ENCODE data around the gene AR.

The AR gene

DNA sequence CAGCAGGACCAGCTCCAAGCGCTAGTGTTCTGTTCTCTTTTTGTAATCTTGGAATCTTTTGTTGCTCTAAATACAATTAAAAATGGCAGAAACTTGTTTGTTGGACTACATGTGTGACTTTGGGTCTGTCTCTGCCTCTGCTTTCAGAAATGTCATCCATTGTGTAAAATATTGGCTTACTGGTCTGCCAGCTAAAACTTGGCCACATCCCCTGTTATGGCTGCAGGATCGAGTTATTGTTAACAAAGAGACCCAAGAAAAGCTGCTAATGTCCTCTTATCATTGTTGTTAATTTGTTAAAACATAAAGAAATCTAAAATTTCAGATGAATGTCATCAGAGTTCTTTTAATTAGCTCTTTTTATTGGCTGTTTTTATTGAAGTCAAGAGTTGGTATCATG is 186.5 kb downstream of the AR start:
- no peak for DNase-seq (ENCODE audit: low read depth)

DNA sequence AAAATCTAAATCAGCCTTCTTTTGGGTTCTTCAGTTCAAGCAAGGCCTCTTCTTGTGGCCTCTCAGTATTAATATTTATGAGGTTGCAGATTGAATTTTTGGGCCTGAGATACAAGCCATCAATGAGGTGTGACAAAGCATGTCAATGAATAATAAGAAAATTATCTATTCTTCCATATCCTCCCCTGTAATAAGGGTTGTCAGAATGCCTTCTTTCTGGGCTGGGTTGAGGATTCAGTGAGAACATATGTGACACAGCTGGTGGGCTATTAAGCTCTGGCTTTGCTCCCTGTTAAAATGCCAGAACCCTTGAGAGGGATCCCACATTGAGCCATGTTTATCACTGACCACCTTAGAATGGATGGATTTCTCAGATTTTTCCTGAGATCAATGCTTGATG is 187.2 kb downstream of the AR start:
- DNase-seq (ENCODE audit: low read depth): no peak

DNA sequence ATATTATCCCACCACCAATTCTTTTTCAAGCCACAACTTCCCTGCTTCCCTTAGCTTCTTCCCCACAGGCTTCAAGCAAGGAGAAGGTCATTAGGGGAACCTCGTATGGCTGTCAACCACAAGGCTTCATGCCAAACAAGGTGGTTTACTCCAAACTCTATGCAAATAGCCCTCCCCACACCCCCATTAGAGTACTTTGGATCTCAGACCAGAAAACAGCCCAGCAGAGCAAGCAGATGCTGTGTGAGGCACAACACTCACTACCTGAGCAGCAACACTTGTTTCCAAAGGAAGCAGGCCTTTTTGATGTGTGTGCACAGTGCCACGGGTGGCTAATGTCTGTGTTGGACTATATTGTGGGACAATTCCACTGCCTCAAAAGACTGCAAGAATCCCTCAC is 189.0 kb downstream of the AR start:
- DNase-seq (ENCODE audit: low read depth): no peak

DNA sequence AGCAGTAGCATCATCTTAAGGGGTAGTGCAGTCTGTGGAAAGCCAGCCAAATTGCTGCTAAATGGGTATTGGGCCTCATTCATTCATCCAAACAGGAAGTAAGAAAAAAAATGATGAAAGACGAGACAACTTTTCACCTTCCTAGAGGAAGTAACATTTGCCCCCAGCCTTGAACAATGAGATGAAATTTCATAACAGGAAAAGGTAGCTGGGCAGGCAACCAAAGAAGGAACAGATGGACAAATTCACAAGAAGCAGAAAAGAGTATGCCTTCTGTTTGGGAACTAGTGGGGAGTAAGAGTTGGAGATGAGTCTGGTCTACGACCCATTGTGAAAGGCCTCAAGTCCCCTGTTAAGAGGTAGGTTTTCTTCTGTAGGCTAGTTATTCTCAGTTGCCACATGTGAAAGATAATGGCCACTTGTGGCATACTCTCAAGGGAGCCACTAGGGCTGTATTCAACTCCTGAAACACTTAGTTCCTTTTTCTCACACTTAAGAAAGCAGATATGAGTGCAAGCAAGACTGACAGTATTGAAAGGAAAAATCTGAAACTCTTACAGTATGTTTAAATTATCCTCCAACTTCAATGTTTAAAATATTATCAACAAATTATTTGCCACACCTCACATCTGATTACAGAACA is 190.4 kb downstream of the AR start:
- no peak for DNase-seq (ENCODE audit: low read depth)

DNA sequence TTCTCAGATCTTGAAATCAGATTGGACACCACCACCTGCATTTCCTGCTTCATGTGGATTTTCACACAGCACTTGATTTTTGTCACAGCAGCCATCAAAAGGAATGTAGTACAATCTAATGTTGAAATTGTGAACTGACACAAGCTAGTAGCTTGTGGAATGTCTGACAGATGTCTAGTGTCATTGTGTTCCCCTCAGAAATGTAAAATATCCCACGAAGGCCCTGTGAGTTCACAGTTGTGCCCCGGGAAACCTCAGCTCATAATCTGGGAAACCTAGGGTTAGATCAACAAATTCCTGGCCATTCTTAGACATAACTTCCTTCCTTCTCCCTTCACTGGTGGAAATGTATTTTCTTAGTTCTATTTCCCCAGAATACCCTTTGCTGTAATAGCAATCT is 205.7 kb downstream of the AR start:
- no peak for DNase-seq (ENCODE audit: low read depth)

DNA sequence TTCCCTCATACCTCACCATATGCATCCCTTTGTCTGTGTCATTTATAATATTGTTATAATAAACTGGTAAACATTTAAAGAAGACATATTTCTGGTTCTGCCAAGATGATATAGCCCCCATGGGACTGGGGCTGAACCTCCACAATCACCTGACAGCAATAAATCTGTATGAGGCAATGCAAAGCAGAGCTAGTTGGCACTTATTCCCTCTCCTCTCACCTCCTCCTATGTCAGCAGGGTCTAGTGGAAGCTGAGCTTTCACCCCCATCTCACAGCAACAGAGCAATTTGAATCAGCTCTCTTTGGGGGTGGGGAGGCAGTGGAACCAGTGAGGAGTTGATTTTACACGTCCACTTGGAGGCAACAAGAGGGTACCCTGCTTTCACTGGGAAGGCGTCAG is 206.9 kb downstream of the AR start:
- DNase-seq (ENCODE audit: low read depth): no peak

DNA sequence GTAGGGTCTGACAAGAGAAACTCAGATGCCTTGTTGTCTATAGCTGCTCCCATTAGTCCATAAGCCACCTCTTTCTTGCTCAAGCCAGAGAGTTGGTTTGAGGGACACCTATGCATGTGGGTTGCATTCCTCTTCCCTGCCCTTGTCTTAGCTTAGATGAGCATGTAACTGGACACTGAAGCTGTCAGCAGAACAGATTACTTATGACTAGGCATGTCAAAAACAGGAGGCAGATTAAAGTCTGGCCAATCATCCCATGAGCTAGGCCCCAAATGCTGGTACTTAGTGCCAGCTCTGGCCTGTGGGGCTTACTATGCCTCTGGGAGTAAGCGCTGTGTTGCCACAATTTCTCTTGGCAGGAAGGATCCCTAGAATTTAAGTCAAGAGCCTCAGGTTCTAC is 215.2 kb downstream of the AR start:
- no peak for DNase-seq (ENCODE audit: low read depth)

DNA sequence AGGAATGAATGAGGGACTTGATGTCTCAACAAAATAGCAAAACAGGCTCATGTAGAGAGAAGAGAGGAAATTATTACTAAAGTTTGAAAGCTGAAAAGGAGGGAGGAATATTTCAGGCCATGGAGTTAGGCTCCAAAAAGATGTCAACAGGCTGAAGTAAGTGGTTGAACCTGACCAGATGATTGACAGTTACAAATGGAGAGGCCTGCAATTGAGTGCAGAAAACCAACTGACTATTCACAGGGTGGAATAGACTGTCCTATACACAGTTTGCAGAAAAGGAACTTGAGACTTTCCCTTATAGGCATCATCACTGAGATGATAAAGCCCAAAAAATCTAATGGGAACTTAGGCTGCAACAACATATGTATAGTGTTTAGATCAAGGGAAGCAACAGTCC is 233.3 kb downstream of the AR start:
- no peak for DNase-seq (ENCODE audit: low read depth)

DNA sequence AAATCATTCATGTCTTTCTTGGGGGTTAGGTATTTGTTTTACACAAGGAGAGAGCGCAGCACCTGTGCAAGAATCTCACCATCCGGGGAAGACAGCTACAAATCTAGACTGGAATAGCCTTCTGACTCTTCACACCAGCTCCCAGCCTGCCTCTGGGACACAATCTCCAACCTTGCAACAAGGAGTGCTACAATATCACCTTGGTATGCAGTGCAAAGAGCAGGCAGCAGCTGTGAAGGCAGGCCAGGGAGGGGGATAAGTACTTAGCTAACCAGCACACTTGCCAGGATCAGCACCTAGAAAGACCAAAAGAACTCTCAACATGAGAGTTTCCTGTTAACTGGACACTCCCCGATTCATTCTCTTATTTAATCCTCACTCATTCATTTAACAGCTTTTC is 235.3 kb downstream of the AR start:
- DNase-seq (ENCODE audit: low read depth): no peak
